ENCODE results near the gene ATG13.

- TF ChIP-seq CTCF (conservative IDR thresholded peaks at IDR 0.05), result no peak
- no peak for TF ChIP-seq ZFX (IDR thresholded peaks at IDR 0.05)
Measured at GRCh38 chr11:46711303-46711702, 94.0 kb downstream of the ATG13 start.

Measured in C4-2B (cell line).